ENCODE measurements around the gene CEP83. TPM values are rescaled to one million over a fixed set of nuclear protein-coding genes. Genes with fewer than 3 reads are reported as not detected.

Gene CEP83
- total RNA-seq, 1 donor from 2014 or later, result 9.8 TPM

DNA sequence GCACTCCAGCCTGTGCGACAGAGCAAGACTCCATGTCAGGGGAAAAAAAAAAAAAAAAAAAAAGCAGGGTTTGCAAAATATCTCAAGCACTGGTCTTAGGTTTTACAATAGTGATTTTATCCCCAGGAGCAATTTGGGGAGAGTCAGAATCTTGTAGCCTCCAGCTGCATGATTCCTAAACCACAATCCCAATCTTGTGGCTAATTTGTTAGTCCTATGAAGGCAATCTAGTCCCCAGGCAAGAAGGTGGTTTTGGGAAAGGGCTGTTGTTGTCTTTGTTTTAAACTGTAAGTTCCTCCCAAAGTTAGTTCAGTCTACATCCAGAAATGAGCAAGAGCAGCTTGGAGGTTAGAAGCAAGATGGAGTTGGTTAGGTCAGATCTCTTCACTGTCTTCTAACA, 175.6 kb downstream of the CEP83 start:
- H3K27me3 ChIP-seq (ENCODE audit: low read depth), result no peaks in the 10 kb centered on the region
- H3K4me1 ChIP-seq, result peaks cover 20% of the 10 kb centered on the region
- intact Hi-C loops (cut with micrococcal nuclease), result no loop called here
- DNase-seq, result no peak
- no peaks in the 10 kb centered on the region for H3K36me3 ChIP-seq
- H3K9me3 ChIP-seq (replicated peaks), result no peaks in the 10 kb centered on the region
- no peak overlapping the region for H3K4me3 ChIP-seq
- H3K27ac ChIP-seq (replicated peaks), result no peak overlapping the region
- TF ChIP-seq, protein P1, sequence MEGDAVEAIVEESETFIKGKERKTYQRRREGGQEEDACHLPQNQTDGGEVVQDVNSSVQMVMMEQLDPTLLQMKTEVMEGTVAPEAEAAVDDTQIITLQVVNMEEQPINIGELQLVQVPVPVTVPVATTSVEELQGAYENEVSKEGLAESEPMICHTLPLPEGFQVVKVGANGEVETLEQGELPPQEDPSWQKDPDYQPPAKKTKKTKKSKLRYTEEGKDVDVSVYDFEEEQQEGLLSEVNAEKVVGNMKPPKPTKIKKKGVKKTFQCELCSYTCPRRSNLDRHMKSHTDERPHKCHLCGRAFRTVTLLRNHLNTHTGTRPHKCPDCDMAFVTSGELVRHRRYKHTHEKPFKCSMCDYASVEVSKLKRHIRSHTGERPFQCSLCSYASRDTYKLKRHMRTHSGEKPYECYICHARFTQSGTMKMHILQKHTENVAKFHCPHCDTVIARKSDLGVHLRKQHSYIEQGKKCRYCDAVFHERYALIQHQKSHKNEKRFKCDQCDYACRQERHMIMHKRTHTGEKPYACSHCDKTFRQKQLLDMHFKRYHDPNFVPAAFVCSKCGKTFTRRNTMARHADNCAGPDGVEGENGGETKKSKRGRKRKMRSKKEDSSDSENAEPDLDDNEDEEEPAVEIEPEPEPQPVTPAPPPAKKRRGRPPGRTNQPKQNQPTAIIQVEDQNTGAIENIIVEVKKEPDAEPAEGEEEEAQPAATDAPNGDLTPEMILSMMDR (IDR thresholded peaks at IDR 0.05; ENCODE audit: borderline replicate concordance), result no peak

DNA sequence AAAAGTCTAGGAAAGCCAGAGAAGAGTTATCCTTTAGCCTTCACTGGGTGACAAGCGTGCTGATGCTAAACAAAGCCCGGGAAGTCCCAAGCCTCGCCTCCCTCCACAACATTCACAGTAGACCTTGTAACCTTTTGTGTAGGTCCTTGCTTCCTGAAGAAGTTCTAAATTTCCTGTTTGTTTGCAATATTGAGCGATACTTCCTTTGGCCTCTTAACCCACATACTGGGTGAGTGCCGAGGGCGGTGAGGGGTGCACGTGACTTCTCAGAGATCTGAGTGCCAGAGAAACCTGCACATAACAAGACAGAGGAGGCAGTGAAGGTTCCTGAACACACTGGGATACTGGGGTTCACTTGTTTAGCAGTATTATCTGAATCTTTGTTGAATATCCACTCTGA, 177.0 kb downstream of the CEP83 start:
- Histone ChIP-seq H3K27me3 (ENCODE audit: low read depth) (no peaks in the 10 kb centered on the region), H3K36me3 (no peaks in the 10 kb centered on the region), H3K9me3 (replicated peaks) (no peaks in the 10 kb centered on the region), H3K4me1 (peaks cover 13% of the 10 kb centered on the region), H3K4me3 (no peak overlapping the region), H3K27ac (replicated peaks) (peak overlapping the region; percentile 51)
- intact Hi-C loops (cut with micrococcal nuclease), result no loop called here
- no peak for DNase-seq
- TF ChIP-seq, protein P1 (IDR thresholded peaks at IDR 0.05; ENCODE audit: borderline replicate concordance), result no peak

DNA sequence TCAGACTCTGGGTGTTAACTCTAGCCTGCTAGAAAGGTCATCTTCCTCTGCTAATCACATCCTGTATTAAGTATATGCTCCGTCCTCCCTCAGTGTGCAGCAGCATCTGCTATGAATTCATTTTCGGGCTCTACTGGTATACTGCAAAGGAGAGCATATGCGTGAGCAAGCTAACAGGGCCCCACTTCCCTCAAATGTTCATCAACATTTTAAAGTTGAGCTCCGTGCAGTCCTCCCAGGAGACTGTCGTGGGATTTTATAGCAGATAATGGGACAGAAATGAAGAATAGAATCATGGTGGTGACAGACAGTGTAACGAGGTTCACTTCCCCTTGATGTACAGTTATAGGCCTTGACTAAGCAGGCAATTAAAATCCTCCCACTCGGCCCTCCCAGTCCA, 179.6 kb downstream of the CEP83 start:
- TF ChIP-seq, protein P1 (IDR thresholded peaks at IDR 0.05; ENCODE audit: borderline replicate concordance), result no peak
- H3K27me3 ChIP-seq (ENCODE audit: low read depth), result no peaks in the 10 kb centered on the region
- intact Hi-C loops (cut with micrococcal nuclease), result no loop called here
- no peak for DNase-seq
- H3K4me1 ChIP-seq, result peaks cover 15% of the 10 kb centered on the region
- no peak overlapping the region for H3K4me3 ChIP-seq
- H3K27ac ChIP-seq (replicated peaks), result no peak overlapping the region
- H3K36me3 ChIP-seq, result no peaks in the 10 kb centered on the region
- no peaks in the 10 kb centered on the region for H3K9me3 ChIP-seq (replicated peaks)

DNA sequence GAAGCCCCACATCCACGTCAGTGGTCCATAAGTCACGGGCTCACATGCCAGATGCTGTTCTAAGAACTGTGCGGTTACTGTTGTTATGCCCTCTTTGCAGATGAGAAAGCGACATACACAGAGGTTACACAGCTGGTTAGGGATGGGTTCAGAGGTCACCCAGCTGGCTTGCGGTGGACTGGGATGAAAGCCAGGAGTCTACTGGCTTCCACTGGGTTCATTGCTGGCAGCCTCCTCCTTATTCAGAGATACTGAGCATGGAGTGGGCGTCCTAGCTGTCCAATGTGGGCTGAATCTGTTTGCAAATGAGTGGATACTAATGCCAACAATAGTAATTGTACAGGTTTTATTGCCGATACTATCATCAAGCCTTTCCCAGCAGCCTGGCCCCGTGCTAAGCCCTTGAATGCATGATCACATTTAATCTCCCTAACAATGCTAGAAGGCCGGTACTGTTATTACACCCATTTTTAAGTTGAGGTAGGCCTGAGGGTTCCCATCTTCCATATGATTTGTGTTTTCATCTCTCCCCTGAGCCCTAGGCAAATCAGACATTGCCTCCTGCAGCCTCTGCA, 182.2 kb downstream of the CEP83 start:
- H3K9me3 ChIP-seq (replicated peaks), result no peaks in the 10 kb centered on the region
- no peak for DNase-seq
- no peaks in the 10 kb centered on the region for H3K36me3 ChIP-seq
- peaks cover 10% of the 10 kb centered on the region for H3K4me1 ChIP-seq
- TF ChIP-seq, protein P1 (IDR thresholded peaks at IDR 0.05; ENCODE audit: borderline replicate concordance), result no peak
- H3K4me3 ChIP-seq, result no peak overlapping the region
- no peak overlapping the region for H3K27ac ChIP-seq (replicated peaks)
- intact Hi-C loops (cut with micrococcal nuclease), result no loop called here
- H3K27me3 ChIP-seq (ENCODE audit: low read depth), result no peaks in the 10 kb centered on the region

DNA sequence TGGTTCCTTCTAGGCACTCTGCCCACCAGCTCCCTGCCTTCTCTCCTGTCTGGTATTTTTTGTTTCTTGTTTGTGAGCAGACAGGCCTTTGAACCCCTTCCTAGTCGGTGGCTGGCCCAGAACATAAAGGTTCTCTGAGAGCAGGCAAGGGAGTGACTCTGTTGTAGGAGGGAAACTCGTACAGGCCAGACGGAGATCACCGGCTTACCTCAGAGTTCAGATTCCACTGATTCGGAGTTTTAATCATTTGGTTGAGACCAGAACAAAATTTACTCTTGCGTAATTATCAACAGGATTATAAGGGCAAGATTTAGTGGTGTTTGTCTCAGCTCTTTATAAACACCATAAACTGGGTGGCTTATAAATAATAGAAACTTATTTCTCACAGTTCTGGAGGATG, 182.9 kb downstream of the CEP83 start:
- no peaks in the 10 kb centered on the region for H3K27me3 ChIP-seq (ENCODE audit: low read depth)
- peaks cover 3% of the 10 kb centered on the region for H3K4me1 ChIP-seq
- H3K9me3 ChIP-seq (replicated peaks), result no peaks in the 10 kb centered on the region
- no peak overlapping the region for H3K4me3 ChIP-seq
- intact Hi-C loops (cut with micrococcal nuclease), result no loop called here
- H3K36me3 ChIP-seq, result no peaks in the 10 kb centered on the region
- no peak overlapping the region for H3K27ac ChIP-seq (replicated peaks)
- no peak for DNase-seq
- TF ChIP-seq, protein P1 (IDR thresholded peaks at IDR 0.05; ENCODE audit: borderline replicate concordance), result no peak
